Measurements from ENCODE around the gene LPP. TPM values are rescaled to one million over a fixed set of nuclear protein-coding genes. Genes with fewer than 3 reads are reported as not detected.
A peak's percentile ranks its signal among the peaks of the same experiment; 100 is the strongest.

Gene LPP
- total RNA-seq, 1 experiment from 2014 or later = 0.04 TPM

DNA sequence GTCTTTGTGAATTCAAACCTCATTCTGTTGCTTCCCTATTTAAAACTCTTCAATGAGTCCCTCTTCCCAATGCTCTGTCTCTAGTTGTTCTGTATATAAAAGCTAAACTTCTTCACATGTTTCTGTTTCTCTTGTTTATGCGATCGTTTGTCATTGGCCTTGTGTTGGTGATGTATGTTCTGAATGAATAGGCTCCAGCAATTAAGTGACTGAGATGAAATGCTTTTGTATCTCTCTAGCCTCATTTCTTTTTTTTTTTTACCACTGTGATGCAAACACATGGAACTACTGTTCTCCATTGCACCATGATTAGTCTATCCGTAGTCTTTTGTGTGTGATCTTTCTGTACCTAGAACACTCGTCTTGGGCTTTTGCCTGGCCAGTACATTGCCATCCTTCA lies 637.4 kb downstream of the LPP start:
- DNase-seq = no peak
- Histone ChIP-seq H3K4me3 (no peak overlapping the region), H3K9me3 (replicated peaks) (no peaks in the 10 kb centered on the region), H3K36me3 (no peaks in the 10 kb centered on the region), H3K27me3 (no peaks in the 10 kb centered on the region), H3K4me1 (no peaks in the 10 kb centered on the region), H3K27ac (no peak overlapping the region)

DNA sequence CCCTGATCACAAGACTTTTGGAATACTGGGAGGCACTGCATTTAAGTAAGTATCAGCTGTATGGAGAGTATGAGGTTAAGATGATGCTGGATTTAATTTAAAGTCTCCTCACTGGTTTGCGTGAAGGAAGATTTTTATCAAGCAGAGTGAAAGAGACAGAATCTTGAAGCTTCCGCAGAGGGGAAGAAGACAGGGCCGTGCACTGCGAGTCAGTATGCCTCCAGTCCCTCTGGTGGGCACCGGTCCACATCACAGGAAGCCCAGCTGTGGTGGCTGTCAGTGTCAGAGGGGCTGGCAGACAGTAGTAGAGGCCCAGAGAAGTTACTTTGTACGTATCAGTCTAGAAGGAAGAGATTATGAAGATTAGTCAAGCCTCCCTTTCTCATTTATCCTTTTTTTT lies 638.8 kb downstream of the LPP start:
- no peak overlapping the region for H3K4me3 ChIP-seq
- H3K9me3 ChIP-seq (replicated peaks) = no peaks in the 10 kb centered on the region
- H3K27ac ChIP-seq = no peak overlapping the region
- DNase-seq = peak in 1 of 2 experiments; percentile 7
- no peaks in the 10 kb centered on the region for H3K36me3 ChIP-seq
- no peaks in the 10 kb centered on the region for H3K4me1 ChIP-seq
- H3K27me3 ChIP-seq = no peaks in the 10 kb centered on the region

DNA sequence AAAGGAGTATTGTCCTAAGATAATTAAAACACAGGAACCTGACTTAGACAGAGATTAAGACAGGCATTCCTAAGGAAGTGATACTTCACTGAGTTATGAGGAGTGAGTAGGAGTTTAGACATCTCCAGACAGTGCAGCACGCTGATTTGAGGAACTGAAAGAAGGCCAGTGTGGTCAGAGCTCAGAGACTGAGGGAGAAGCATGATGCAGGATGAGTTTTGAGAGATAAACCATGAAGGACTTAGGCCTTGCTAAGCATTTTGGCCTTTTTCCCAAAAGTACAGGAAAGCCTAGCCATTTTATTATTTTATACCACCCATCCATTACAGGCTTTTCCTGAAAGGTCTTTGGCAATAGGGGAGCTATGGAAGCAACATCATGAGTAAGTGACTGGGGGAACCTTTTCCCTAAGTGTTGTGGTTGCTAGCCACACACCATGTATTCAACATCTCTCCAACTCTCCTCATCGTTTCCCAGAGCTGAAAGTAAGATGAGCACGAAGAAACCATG lies 642.2 kb downstream of the LPP start:
- no peak for DNase-seq
- Histone ChIP-seq H3K27ac (no peak overlapping the region), H3K36me3 (no peaks in the 10 kb centered on the region)

GRCh38 chr3:188797045-188797444 lies 643.1 kb downstream of the LPP start:
- no peak overlapping the region for H3K27ac ChIP-seq

More for the DNA sequence above, 642.2 kb downstream of the LPP start:
- H3K4me1 ChIP-seq = no peaks in the 10 kb centered on the region
- H3K9me3 ChIP-seq (replicated peaks) = no peaks in the 10 kb centered on the region
- H3K27me3 ChIP-seq = no peaks in the 10 kb centered on the region
- no peak overlapping the region for H3K4me3 ChIP-seq

DNA sequence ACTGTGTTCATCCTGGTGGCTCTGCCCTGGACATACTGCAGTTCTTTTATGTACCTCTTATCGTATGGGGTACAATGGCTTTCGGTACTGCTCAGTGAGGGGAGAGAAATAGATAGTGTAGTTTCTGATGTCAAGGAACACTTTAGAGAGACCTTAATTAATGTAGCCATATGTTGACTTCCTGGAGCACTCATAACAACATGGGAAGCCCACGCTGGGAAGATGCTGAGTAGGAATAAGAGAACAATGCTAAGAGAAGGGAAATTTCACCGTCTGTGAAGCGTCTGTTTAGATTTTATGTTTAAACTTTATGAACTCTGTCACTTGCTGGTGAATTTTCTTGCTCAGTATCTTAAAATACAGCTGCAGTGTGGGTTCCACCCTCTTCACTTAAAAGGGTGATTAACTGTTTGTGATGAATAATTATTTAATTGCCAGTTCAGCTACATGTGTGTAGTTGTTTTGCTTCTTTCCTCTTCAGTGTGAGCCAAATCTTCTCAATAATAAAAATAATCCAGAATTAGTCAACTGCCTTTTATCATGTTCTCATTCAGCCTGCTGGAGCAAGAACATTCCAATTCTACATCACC lies 644.7 kb downstream of the LPP start:
- Histone ChIP-seq H3K27ac (no peak overlapping the region), H3K9me3 (replicated peaks) (no peaks in the 10 kb centered on the region), H3K4me1 (no peaks in the 10 kb centered on the region), H3K36me3 (no peaks in the 10 kb centered on the region), H3K4me3 (no peak overlapping the region), H3K27me3 (no peaks in the 10 kb centered on the region)
- no peak for DNase-seq

More at GRCh38 chr3:188797045-188797444, 643.1 kb downstream of the LPP start:
- Histone ChIP-seq H3K27me3 (no peaks in the 10 kb centered on the region), H3K9me3 (replicated peaks) (no peaks in the 10 kb centered on the region), H3K36me3 (no peaks in the 10 kb centered on the region), H3K4me3 (no peak overlapping the region), H3K4me1 (no peaks in the 10 kb centered on the region)
- no peak for DNase-seq

DNA sequence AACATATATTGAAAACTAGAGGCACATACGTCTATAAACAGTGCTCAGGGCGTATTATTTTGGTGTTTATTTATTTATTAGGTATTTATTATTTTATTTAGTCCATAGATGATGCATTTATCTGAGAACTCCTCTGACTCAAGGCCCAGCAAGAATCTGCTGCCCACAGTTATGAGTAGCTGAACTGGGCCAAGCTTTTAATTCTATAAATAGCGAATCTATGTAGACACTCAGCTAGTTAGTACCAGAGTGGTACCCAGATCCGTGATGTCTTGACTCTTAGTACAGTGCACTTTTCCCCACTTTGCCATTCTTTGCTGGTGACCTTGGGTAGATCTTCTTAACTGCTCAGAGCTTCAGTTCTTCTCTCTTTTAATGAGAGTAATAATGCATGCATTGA lies 647.4 kb downstream of the LPP start:
- no peak for DNase-seq
- Histone ChIP-seq H3K36me3 (no peaks in the 10 kb centered on the region), H3K9me3 (replicated peaks) (no peaks in the 10 kb centered on the region), H3K27ac (no peak overlapping the region), H3K27me3 (no peaks in the 10 kb centered on the region), H3K4me3 (no peak overlapping the region), H3K4me1 (no peaks in the 10 kb centered on the region)

DNA sequence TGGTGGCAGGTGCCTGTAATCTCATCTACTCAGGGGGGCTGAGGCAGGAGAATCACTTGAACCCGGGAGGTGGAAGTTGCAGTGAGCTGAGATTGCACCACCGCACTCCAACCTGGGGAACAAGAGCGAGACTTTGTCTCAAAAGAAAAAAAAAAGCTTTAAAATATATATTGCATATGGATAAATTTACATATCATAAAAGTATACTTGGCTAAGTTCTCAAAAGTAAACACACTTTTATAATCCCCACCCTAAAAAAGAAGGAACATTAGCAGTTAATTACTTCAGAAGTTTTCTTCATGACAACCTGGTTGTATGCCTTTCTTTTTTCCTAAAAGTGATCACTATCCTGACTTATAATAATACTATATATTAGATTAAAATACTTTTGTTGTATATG lies 648.7 kb downstream of the LPP start:
- no peaks in the 10 kb centered on the region for H3K36me3 ChIP-seq
- H3K27ac ChIP-seq = no peak overlapping the region
- no peak for DNase-seq
- H3K4me1 ChIP-seq = no peaks in the 10 kb centered on the region
- H3K9me3 ChIP-seq (replicated peaks) = no peaks in the 10 kb centered on the region
- no peak overlapping the region for H3K4me3 ChIP-seq
- H3K27me3 ChIP-seq = no peaks in the 10 kb centered on the region

- no peak overlapping the region for H3K27ac ChIP-seq
- H3K9me3 ChIP-seq (replicated peaks) = no peaks in the 10 kb centered on the region
- DNase-seq = no peak
- no peaks in the 10 kb centered on the region for H3K36me3 ChIP-seq
- H3K27me3 ChIP-seq = no peaks in the 10 kb centered on the region
- no peaks in the 10 kb centered on the region for H3K4me1 ChIP-seq
- H3K4me3 ChIP-seq = no peak overlapping the region
Observed at GRCh38 chr3:188807006-188807405, 653.0 kb downstream of the LPP start.

DNA sequence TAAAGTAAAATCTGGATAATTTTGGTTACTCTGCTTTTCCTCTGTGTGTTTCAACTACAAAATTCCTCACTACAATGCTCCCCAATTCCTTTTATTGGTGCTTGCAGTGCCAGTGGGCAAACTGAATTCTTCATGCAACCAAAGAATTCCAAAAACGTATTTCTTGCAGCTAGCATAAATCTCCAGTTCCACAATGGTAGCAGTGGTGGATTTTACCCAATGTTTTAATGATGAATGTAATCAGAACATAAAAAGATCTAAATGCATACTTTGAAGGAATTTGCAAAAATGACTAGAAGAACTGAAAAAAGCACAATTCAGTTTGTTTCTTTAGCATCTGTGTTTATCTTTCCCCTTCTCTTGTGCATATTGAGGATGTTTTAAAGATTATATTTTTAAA lies 658.2 kb downstream of the LPP start:
- H3K4me3 ChIP-seq = no peak overlapping the region
- no peaks in the 10 kb centered on the region for H3K4me1 ChIP-seq
- H3K27ac ChIP-seq = no peak overlapping the region
- no peak for DNase-seq
- no peaks in the 10 kb centered on the region for H3K36me3 ChIP-seq
- no peaks in the 10 kb centered on the region for H3K9me3 ChIP-seq (replicated peaks)
- no peaks in the 10 kb centered on the region for H3K27me3 ChIP-seq

DNA sequence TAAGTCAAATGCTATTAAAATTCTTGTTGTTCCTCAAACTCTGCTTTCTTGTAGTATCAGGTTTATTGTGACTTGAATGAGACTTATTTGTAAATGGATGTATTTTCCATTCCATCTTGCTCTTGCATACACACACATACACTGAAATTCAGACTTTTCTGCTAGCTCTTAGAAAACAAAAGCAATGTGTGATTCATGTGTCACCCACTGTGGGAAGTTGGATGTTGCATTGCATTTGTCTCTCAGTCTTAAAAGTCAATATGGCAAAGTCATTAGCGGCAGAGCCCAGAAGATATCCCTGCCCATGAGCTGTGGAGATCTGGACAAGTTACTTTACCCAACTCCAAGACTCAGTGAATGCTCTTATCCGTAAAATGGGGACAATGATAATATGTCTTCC lies 660.6 kb downstream of the LPP start:
- no peak for DNase-seq
- H3K27me3 ChIP-seq = no peaks in the 10 kb centered on the region
- no peak overlapping the region for H3K27ac ChIP-seq
- no peak overlapping the region for H3K4me3 ChIP-seq
- H3K4me1 ChIP-seq = no peaks in the 10 kb centered on the region
- no peaks in the 10 kb centered on the region for H3K9me3 ChIP-seq (replicated peaks)
- H3K36me3 ChIP-seq = no peaks in the 10 kb centered on the region

DNA sequence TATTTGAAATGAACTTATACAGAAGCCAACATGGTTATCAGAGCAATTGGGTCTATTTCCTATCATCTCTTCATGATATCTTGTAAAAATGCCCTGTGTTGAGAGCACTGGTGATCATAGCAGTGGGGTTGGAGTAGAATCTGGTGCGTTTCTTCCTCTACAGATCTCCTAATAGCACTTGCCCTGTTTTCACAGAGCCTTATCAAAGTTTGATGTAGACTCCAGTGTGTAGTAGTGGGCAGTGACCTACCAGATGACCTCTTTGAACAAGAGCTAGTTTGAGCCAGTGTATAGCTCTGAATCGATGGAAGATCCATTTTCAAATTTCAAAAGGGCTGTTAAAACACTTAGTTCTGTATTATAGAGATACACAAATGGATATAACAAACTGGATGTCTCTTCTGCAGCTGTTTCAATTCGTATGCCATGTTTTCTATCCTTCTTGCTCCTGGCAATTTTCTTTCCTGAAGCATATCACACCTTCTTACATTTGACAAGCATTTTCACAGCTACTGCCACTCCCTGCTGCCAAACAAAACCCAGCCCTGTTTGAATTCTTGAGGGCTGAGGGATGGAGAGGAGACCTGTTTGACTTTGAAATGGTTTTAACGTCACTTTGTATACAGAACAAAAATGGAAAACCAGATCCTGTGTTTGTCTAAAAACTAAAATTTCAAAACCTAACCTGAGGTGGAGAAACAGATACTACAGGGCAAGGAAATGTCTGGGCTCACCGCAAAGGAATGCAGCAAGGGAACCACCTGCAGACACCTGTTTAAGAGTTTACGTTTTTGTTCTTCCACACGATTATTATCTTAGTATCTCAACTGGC lies 663.4 kb downstream of the LPP start:
- H3K4me3 ChIP-seq = no peak overlapping the region
- H3K27me3 ChIP-seq = no peaks in the 10 kb centered on the region
- H3K9me3 ChIP-seq (replicated peaks) = no peaks in the 10 kb centered on the region
- no peak overlapping the region for H3K27ac ChIP-seq
- no peak for DNase-seq
- H3K36me3 ChIP-seq = no peaks in the 10 kb centered on the region
- no peaks in the 10 kb centered on the region for H3K4me1 ChIP-seq

DNA sequence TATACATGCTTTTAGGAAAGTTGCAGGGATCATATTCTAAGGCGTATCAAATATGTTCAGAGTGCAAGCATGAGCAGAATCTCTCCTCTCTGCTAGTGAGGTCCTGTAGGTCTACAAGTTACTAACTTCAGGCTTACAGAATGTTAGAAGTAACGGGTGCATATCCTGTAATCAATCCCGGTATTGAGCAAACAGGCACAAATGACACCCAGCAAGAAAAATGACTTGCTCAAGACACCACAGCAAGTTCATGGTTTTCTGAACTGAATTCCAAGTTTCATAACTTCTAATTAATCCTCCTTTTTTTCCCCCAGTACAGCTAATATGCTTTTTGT lies 663.9 kb downstream of the LPP start:
- no peak for DNase-seq
- Histone ChIP-seq H3K27ac (no peak overlapping the region), H3K36me3 (no peaks in the 10 kb centered on the region), H3K4me3 (no peak overlapping the region), H3K4me1 (no peaks in the 10 kb centered on the region), H3K9me3 (replicated peaks) (no peaks in the 10 kb centered on the region), H3K27me3 (no peaks in the 10 kb centered on the region)

- Histone ChIP-seq H3K9me3 (replicated peaks) (no peaks in the 10 kb centered on the region), H3K27me3 (no peaks in the 10 kb centered on the region), H3K4me1 (no peaks in the 10 kb centered on the region), H3K4me3 (no peak overlapping the region), H3K27ac (no peak overlapping the region), H3K36me3 (no peaks in the 10 kb centered on the region)
- no peak for DNase-seq
Observed at GRCh38 chr3:188818282-188818681, 664.3 kb downstream of the LPP start.

DNA sequence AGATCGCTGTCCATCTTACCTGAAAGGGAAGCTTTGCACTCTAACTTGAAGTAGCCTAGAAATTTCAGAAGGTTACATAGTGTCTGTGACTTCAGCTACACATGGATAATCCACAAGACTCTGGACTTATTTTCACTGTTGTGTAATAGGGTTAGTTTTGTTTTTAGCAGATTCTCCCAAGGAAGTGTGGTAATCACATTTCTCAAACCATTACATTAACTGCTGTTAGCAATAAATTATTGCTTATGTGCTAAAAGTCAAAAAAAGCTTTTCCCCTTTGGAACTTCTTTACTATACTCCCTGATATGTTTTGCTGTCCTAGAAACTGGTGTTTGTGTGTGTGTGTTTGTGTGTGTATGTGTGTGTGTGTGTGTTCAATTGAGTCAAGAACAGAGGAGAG lies 666.0 kb downstream of the LPP start:
- no peak for DNase-seq
- no peak overlapping the region for H3K27ac ChIP-seq
- H3K9me3 ChIP-seq (replicated peaks) = no peaks in the 10 kb centered on the region

GRCh38 chr3:188822004-188822403 lies 668.0 kb downstream of the LPP start:
- no peaks in the 10 kb centered on the region for H3K9me3 ChIP-seq (replicated peaks)
- no peak overlapping the region for H3K27ac ChIP-seq
- no peaks in the 10 kb centered on the region for H3K27me3 ChIP-seq
- H3K4me1 ChIP-seq = no peaks in the 10 kb centered on the region
- H3K4me3 ChIP-seq = no peak overlapping the region
- DNase-seq = no peak
- no peaks in the 10 kb centered on the region for H3K36me3 ChIP-seq

More for the DNA sequence above, 666.0 kb downstream of the LPP start:
- Histone ChIP-seq H3K4me3 (no peak overlapping the region), H3K36me3 (no peaks in the 10 kb centered on the region), H3K4me1 (no peaks in the 10 kb centered on the region), H3K27me3 (no peaks in the 10 kb centered on the region)

DNA sequence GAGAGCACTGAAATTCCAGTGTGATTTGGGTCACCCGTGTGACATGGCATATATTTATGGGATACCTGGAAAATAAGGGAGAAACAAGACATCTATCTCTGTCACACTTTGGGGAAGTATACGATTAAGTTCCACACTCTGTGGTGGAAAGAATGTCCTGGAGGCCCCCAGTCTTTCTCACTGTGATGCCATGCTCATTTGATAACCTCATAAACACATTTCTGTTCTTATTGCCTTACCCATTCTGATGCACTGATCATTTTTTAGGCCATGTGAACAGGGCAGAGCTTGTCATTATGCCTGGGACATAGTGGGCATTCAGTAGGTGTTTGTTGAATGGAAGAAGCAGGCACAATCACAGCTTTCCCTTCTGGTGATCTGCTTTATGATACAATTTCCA lies 668.5 kb downstream of the LPP start:
- Histone ChIP-seq H3K27me3 (no peaks in the 10 kb centered on the region), H3K36me3 (no peaks in the 10 kb centered on the region), H3K4me3 (no peak overlapping the region), H3K9me3 (replicated peaks) (no peaks in the 10 kb centered on the region), H3K27ac (no peak overlapping the region), H3K4me1 (no peaks in the 10 kb centered on the region)
- DNase-seq = no peak

Measured in SJCRH30 (cell line).